Stomach smooth muscle (tissue), 2 donors: ENCODE results near the gene MYBPC2.

Experiments
- H3K27ac ChIP-seq: one replicate; pipeline ENCODE4 v1.7.0; 2013; ENCODE audit warnings: mild to moderate bottlenecking, low read length, inconsistent platforms
- H3K27me3 ChIP-seq, 2 donors: one replicate each; pipeline ENCODE4 v1.7.0; 2013; ENCODE audit warnings: low read length in 2 of 2; ENCODE audit not compliant: insufficient read depth in 2 of 2, control insufficient read depth in 1 of 2
- H3K36me3 ChIP-seq, 2 donors: one replicate each; pipeline ENCODE4 v1.7.0; 2013; ENCODE audit warnings: low read length in 2 of 2; ENCODE audit not compliant: control insufficient read depth in 2 of 2, insufficient read depth in 2 of 2
- H3K4me1 ChIP-seq: one replicate; pipeline ENCODE4 v1.7.0; 2013; ENCODE audit warnings: low read length; ENCODE audit not compliant: control insufficient read depth, insufficient read depth
- H3K4me3 ChIP-seq, 2 donors: one replicate each; pipeline ENCODE4 v1.7.0; 2013; ENCODE audit warnings: low read length in 2 of 2
- H3K9ac ChIP-seq, 2 donors: one replicate each; pipeline ENCODE4 v1.7.0; 2013; ENCODE audit warnings: low read length in 2 of 2, mild to moderate bottlenecking in 1 of 2
- H3K9me3 ChIP-seq, 2 donors: one replicate each; pipeline ENCODE4 v1.7.0; 2013; ENCODE audit warnings: low read length in 2 of 2; ENCODE audit not compliant: control insufficient read depth in 2 of 2
- donor health status: healthy.
- donor health status: Pancreatic carcinoma.

Gene MYBPC2

GRCh38 chr19:50412419-50412818, 20.3 kb upstream of the MYBPC2 start:
- Histone ChIP-seq H3K4me3 (no peak overlapping the region), H3K36me3 (peaks cover 0 to 6% of the 10 kb centered on the region in 2 donors)

GRCh38 chr19:50413096-50413495, 19.6 kb upstream of the MYBPC2 start:
- Histone ChIP-seq H3K27ac (no peak overlapping the region), H3K9me3 (no peaks in the 10 kb centered on the region), H3K27me3 (peaks cover 3 to 4% of the 10 kb centered on the region in 2 donors), H3K4me1 (peaks cover 2% of the 10 kb centered on the region), H3K36me3 (peaks cover 0 to 6% of the 10 kb centered on the region in 2 donors), H3K4me3 (no peak overlapping the region), H3K9ac (no peak overlapping the region)

More at GRCh38 chr19:50412419-50412818, 20.3 kb upstream of the MYBPC2 start:
- Histone ChIP-seq H3K4me1 (peaks cover 2% of the 10 kb centered on the region), H3K27me3 (no peaks in the 10 kb centered on the region), H3K9ac (no peak overlapping the region), H3K9me3 (no peaks in the 10 kb centered on the region), H3K27ac (no peak overlapping the region)

- Histone ChIP-seq H3K4me1 (peaks cover 2% of the 10 kb centered on the region), H3K4me3 (no peak overlapping the region), H3K36me3 (peaks cover 0 to 6% of the 10 kb centered on the region in 2 donors), H3K9me3 (no peaks in the 10 kb centered on the region), H3K9ac (no peak overlapping the region), H3K27ac (no peak overlapping the region), H3K27me3 (peaks cover 5 to 8% of the 10 kb centered on the region in 2 donors)
These were observed 19.2 kb upstream of the MYBPC2 start for GRCh38 chr19:50413531-50413930.

GRCh38 chr19:50414864-50415660, 17.6 kb upstream of the MYBPC2 start:
- Histone ChIP-seq H3K4me3 (no peak overlapping the region), H3K27me3 (peaks cover 17 to 24% of the 10 kb centered on the region in 2 donors), H3K9me3 (no peaks in the 10 kb centered on the region), H3K9ac (no peak overlapping the region), H3K27ac (no peak overlapping the region), H3K36me3 (no peaks in the 10 kb centered on the region), H3K4me1 (peaks cover 7% of the 10 kb centered on the region)

GRCh38 chr19:50415661-50416033, 17.0 kb upstream of the MYBPC2 start:
- Histone ChIP-seq H3K9me3 (no peaks in the 10 kb centered on the region), H3K9ac (no peak overlapping the region), H3K4me1 (peaks cover 7% of the 10 kb centered on the region), H3K27me3 (peaks cover 19 to 27% of the 10 kb centered on the region in 2 donors), H3K36me3 (no peaks in the 10 kb centered on the region), H3K27ac (no peak overlapping the region), H3K4me3 (no peak overlapping the region)

GRCh38 chr19:50416034-50416977, 16.4 kb upstream of the MYBPC2 start:
- no peaks in the 10 kb centered on the region for H3K9me3 ChIP-seq
- peaks cover 23 to 32% of the 10 kb centered on the region in 2 donors for H3K27me3 ChIP-seq
- no peaks in the 10 kb centered on the region for H3K36me3 ChIP-seq
- no peak overlapping the region for H3K9ac ChIP-seq
- no peak overlapping the region for H3K4me3 ChIP-seq
- H3K27ac ChIP-seq, result no peak overlapping the region
- peaks cover 7% of the 10 kb centered on the region for H3K4me1 ChIP-seq

GRCh38 chr19:50417111-50418081, 15.3 kb upstream of the MYBPC2 start:
- no peak overlapping the region for H3K9ac ChIP-seq
- no peaks in the 10 kb centered on the region for H3K9me3 ChIP-seq
- H3K4me1 ChIP-seq, result peaks cover 7% of the 10 kb centered on the region
- H3K4me3 ChIP-seq, result no peak overlapping the region
- H3K27ac ChIP-seq, result no peak overlapping the region
- H3K36me3 ChIP-seq, result no peaks in the 10 kb centered on the region
- peaks cover 29 to 38% of the 10 kb centered on the region in 2 donors for H3K27me3 ChIP-seq

- no peaks in the 10 kb centered on the region for H3K9me3 ChIP-seq
- H3K36me3 ChIP-seq, result no peaks in the 10 kb centered on the region
- H3K27ac ChIP-seq, result no peak within 1 kb of the TSS
- H3K4me1 ChIP-seq, result peaks cover 7% of the 10 kb centered on the region
- no peak within 1 kb of the TSS for H3K9ac ChIP-seq
- peaks cover 35 to 41% of the 10 kb centered on the region in 2 donors for H3K27me3 ChIP-seq
- H3K4me3 ChIP-seq, result peak within 1 kb of the TSS in 1 of 2 donors; percentile 8
These were observed 14.3 kb upstream of the MYBPC2 start, which contains the start of gene SPIB for GRCh38 chr19:50418176-50419021. Gene SPIB (plus strand): TSS chr19:50418938. CDS start chr19:50418963, 25 bp downstream.

GRCh38 chr19:50419022-50419579, 13.6 kb upstream of the MYBPC2 start:
- H3K27me3 ChIP-seq, result peaks cover 38 to 41% of the 10 kb centered on the region in 2 donors
- H3K9ac ChIP-seq, result no peak overlapping the region
- H3K27ac ChIP-seq, result no peak overlapping the region
- no peaks in the 10 kb centered on the region for H3K36me3 ChIP-seq
- peaks cover 7% of the 10 kb centered on the region for H3K4me1 ChIP-seq
- peak overlapping the region in 1 of 2 donors; percentile 8 for H3K4me3 ChIP-seq
- no peaks in the 10 kb centered on the region for H3K9me3 ChIP-seq
